HCT116 (cell line): Measurements from ENCODE around the gene PZP. TPM values are rescaled to one million over a fixed set of nuclear protein-coding genes. Genes with fewer than 3 reads are reported as not detected.

Experiments
- ATAC-seq: fragments of 200-7000 bp; cut with Tn5 transposase; 2 replicates; pipeline ENCODE4 v1.9.1; 2020; ENCODE audit warnings: mild to moderate bottlenecking, moderate library complexity
- BruUV-seq: library from RNA; stranded (reverse); fragments of 400-500 nt; replicated peaks from 2 replicates; lab custom pipeline; 2021; lab: Mats Ljungman, UMichigan
- CTCF ChIA-PET: fragments of 300-600 bp; sonication (Branson Sonifier 250); formaldehyde crosslinking; loops from one replicate; lab custom pipeline; 2021; ENCODE audit warnings: antibody characterized with exemption; lab: Charles Lee
- POLR2A ChIA-PET: fragments of 300-600, 350-600 bp; sonication (Branson Sonifier 250); formaldehyde crosslinking; loops from one replicate; lab custom pipeline; 2021; ENCODE audit warnings: antibody characterized with exemption; lab: Charles Lee
- RAD21 ChIA-PET, 2 experiments: fragments of 300-600 bp; sonication (Branson Sonifier 250); formaldehyde crosslinking; loops; one replicate each; lab custom pipeline; 2023; ENCODE audit warnings: low total read pairs in 2 of 2; ENCODE audit not compliant: uncharacterized antibody in 2 of 2, unreplicated experiment in 2 of 2, low non-redundant PET in 1 of 2; lab: Charles Lee
- DNase-seq: peaks from one replicate; pipeline ENCODE4 v3.0.0-alpha.2; 2010; ENCODE audit warnings: low read depth, low spot score
- H2AFZ ChIP-seq: fragments of 200-600 bp; shearing (Covaris generic), sonication (generic); 2 replicates; pipeline ENCODE4 v1.6.1; 2017; ENCODE audit warnings: low read depth, mixed run types, mixed read lengths, antibody characterized with exemption, low read length; ENCODE audit not compliant: poor library complexity, severe bottlenecking
- H3K27ac ChIP-seq: 2 replicates; pipeline ENCODE4 v1.5.1; 2012; ENCODE audit warnings: low read depth, low read length
- H3K27me3 ChIP-seq: fragments of 200-600 bp; sonication (generic); 2 replicates; pipeline ENCODE4 v1.6.1; 2016; ENCODE audit warnings: mixed run types, low read length, mixed read lengths; ENCODE audit not compliant: insufficient read depth
- H3K36me3 ChIP-seq, 2 experiments: fragments of 200-500 bp in 1 of 2; fragments of 200-600 bp in 1 of 2; sonication (Bioruptor generic) in 1 of 2; sonication (generic) in 1 of 2; 2 replicates each; pipeline versions ENCODE4 v1.5.1 to v1.6.1; 2014 to 2016; ENCODE audit warnings: low read length in 2 of 2, inconsistent platforms in 1 of 2, mixed read lengths in 1 of 2, mixed run types in 1 of 2; ENCODE audit not compliant: insufficient read depth in 2 of 2, control insufficient read depth in 1 of 2
- H3K4me1 ChIP-seq, 2 experiments: fragments of 200-600 bp in 1 of 2; sonication (generic) in 1 of 2; 2 replicates each; pipeline versions ENCODE4 v1.5.1 to v1.6.1; 2012 to 2017; ENCODE audit warnings: low read length in 2 of 2, inconsistent platforms in 1 of 2, mild to moderate bottlenecking in 1 of 2, mixed read lengths in 1 of 2, mixed run types in 1 of 2, moderate library complexity in 1 of 2; ENCODE audit not compliant: insufficient read depth in 2 of 2, control insufficient read depth in 1 of 2
- H3K4me2 ChIP-seq: fragments of 200-600 bp; sonication (generic); 2 replicates; pipeline ENCODE4 v1.6.1; 2017; ENCODE audit warnings: mixed run types, low read length, mixed read lengths
- H3K4me3 ChIP-seq, 2 experiments: fragments of 200-600 bp in 1 of 2; sonication (generic) in 1 of 2; replicated peaks in 1 of 2; 2 replicates each; pipeline ENCODE4 v1.5.1; 2011 to 2016; ENCODE audit warnings: low read length in 2 of 2, control low read depth in 1 of 2, low read depth in 1 of 2, mild to moderate bottlenecking in 1 of 2, mixed read lengths in 1 of 2, mixed run types in 1 of 2
- H3K79me2 ChIP-seq: fragments of 200-600 bp; sonication (generic); 2 replicates; pipeline ENCODE4 v1.6.1; 2017; ENCODE audit warnings: mild to moderate bottlenecking, mixed run types, low read length, moderate library complexity, mixed read lengths; ENCODE audit not compliant: insufficient read depth
- H3K9ac ChIP-seq: fragments of 200-600 bp; sonication (generic); 2 replicates; pipeline ENCODE4 v1.6.1; 2016; ENCODE audit warnings: low read length, mixed read lengths
- H3K9me2 ChIP-seq: fragments of 200-600 bp; sonication (generic), shearing (Covaris generic); 2 replicates; pipeline ENCODE4 v1.6.1; 2017; ENCODE audit warnings: mixed run types, mild to moderate bottlenecking, moderate library complexity; ENCODE audit not compliant: insufficient read depth
- H3K9me3 ChIP-seq, 2 experiments: fragments of 200-500 bp in 1 of 2; fragments of 200-600 bp in 1 of 2; sonication (Bioruptor generic) in 1 of 2; sonication (generic) in 1 of 2; 2 replicates each; pipeline ENCODE4 v1.6.1; 2014 to 2017; ENCODE audit warnings: low read length in 2 of 2, mixed read lengths in 2 of 2, inconsistent platforms in 1 of 2, low read depth in 1 of 2, mild to moderate bottlenecking in 1 of 2, mixed run types in 1 of 2, moderate library complexity in 1 of 2; ENCODE audit not compliant: control insufficient read depth in 1 of 2, insufficient read depth in 1 of 2
- H4K20me1 ChIP-seq: fragments of 200-600 bp; sonication (generic), shearing (Covaris generic); 2 replicates; pipeline ENCODE4 v1.6.1; 2017; ENCODE audit warnings: mixed run types, mild to moderate bottlenecking, moderate library complexity; ENCODE audit not compliant: insufficient read depth
- CBX3 ChIP-seq: IDR thresholded peaks from 2 replicates; pipeline ENCODE4 v1.6.1; 2012; ENCODE audit warnings: low read depth
- CEBPB ChIP-seq: IDR thresholded peaks from 2 replicates; pipeline ENCODE4 v1.6.1; 2012; ENCODE audit warnings: low read depth
- ELF1 ChIP-seq: IDR thresholded peaks from 2 replicates; pipeline ENCODE4 v1.6.1; 2012; ENCODE audit warnings: low read depth, borderline replicate concordance
- POLR2A ChIP-seq: IDR thresholded peaks from 2 replicates; pipeline ENCODE4 v1.7.0; 2011; ENCODE audit warnings: borderline replicate concordance; ENCODE audit not compliant: insufficient read depth, insufficient read length; ENCODE audit errors: extremely low read depth
- POLR2AphosphoS5 ChIP-seq: IDR thresholded peaks from 2 replicates; pipeline ENCODE4 v1.6.1; 2011; ENCODE audit warnings: mild to moderate bottlenecking, low read depth, low read length, moderate library complexity
- SRF ChIP-seq: IDR thresholded peaks from 2 replicates; pipeline ENCODE4 v1.6.1; 2012; ENCODE audit warnings: low read depth
- TCF7L2 ChIP-seq: IDR thresholded peaks from 2 replicates; pipeline ENCODE4 v1.7.0; 2011; ENCODE audit warnings: borderline replicate concordance, inconsistent platforms; ENCODE audit not compliant: insufficient read depth, insufficient read length; ENCODE audit errors: extremely low read depth
- ZFX ChIP-seq: fragments of 450-650 bp; IDR thresholded peaks from 2 replicates; pipeline ENCODE4 v1.6.1; 2017
- intact Hi-C: fragments of 100-400 bp; cut with micrococcal nuclease; formaldehyde crosslinking; loops from 2 replicates; pipeline ENCODE4 v1.10.0; 2022
- total RNA-seq: library from RNA; stranded (reverse); gene quantifications from one replicate; pipeline ENCODE4 v1.2.1, GENCODE V29; 2021; ENCODE audit not compliant: unreplicated experiment
- TF ChIP-seq, protein P1 (sequence below): IDR thresholded peaks from 2 replicates; pipeline ENCODE4 v1.6.1; 2012
- TF ChIP-seq, protein P2 (sequence below), 3 experiments: fragments of 200-600 bp in 1 of 3; sonication (generic) in 1 of 3; IDR thresholded peaks in 2 of 3; conservative IDR thresholded peaks in 1 of 3; 2 replicates each; pipeline ENCODE4 v1.5.1; 2012 to 2017; ENCODE audit warnings: low read depth in 2 of 3, low read length in 2 of 3, antibody characterized with exemption in 1 of 3, borderline replicate concordance in 1 of 3, control low read depth in 1 of 3, mild to moderate bottlenecking in 1 of 3, mixed read lengths in 1 of 3, mixed run types in 1 of 3, moderate library complexity in 1 of 3; ENCODE audit not compliant: insufficient read depth in 1 of 3

Gene PZP
- total RNA-seq, 1 experiment from 2014 or later, result not detected

DNA sequence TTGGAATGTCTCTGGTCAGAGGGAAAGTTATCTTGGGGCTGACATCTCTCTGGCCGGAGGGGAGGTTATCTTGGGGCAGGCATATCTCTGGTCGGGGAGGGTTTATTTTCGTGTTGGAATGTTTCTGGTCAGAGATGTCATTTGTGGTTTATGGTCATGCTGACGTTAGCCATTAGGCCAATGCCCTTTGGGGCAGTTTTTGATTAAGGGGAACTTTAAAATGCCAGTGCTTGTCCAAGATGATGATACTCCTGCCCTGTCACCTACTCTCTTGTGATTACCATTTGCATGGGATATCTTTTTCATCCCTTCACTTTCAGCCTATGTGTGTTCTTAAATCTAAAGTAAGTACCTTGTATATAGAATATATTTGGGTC is 63.5 kb downstream of the PZP start:
- BruUV-seq, result no TSS peak
- no peaks in the 10 kb centered on the region for H3K79me2 ChIP-seq
- no peak for ATAC-seq
- RAD21 ChIA-PET, result no interaction called here
- intact Hi-C loops, result no loop called here
- H3K9me2 ChIP-seq, result no peaks in the 10 kb centered on the region
- no peaks in the 10 kb centered on the region for H3K36me3 ChIP-seq
- no peaks in the 10 kb centered on the region for H3K4me1 ChIP-seq
- no peaks in the 10 kb centered on the region for H3K9me3 ChIP-seq
- H3K27me3 ChIP-seq, result peaks cover 28% of the 10 kb centered on the region
- no peak overlapping the region for H3K4me3 ChIP-seq
- H4K20me1 ChIP-seq, result no peaks in the 10 kb centered on the region
- TF ChIP-seq ELF1, result no peak
- no peak for TF ChIP-seq POLR2A
- TF ChIP-seq POLR2AphosphoS5, result no peak
- TF ChIP-seq ZFX, result no peak
- no peak for TF ChIP-seq TCF7L2
- no peak for TF ChIP-seq CBX3
- DNase-seq, result no peak
- no peak overlapping the region for H3K27ac ChIP-seq
- no peak overlapping the region for H3K9ac ChIP-seq
- CTCF ChIA-PET, result no interaction called here
- H2AFZ ChIP-seq, result no peak overlapping the region
- POLR2A ChIA-PET, result no interaction called here
- no peak overlapping the region for H3K4me2 ChIP-seq

DNA sequence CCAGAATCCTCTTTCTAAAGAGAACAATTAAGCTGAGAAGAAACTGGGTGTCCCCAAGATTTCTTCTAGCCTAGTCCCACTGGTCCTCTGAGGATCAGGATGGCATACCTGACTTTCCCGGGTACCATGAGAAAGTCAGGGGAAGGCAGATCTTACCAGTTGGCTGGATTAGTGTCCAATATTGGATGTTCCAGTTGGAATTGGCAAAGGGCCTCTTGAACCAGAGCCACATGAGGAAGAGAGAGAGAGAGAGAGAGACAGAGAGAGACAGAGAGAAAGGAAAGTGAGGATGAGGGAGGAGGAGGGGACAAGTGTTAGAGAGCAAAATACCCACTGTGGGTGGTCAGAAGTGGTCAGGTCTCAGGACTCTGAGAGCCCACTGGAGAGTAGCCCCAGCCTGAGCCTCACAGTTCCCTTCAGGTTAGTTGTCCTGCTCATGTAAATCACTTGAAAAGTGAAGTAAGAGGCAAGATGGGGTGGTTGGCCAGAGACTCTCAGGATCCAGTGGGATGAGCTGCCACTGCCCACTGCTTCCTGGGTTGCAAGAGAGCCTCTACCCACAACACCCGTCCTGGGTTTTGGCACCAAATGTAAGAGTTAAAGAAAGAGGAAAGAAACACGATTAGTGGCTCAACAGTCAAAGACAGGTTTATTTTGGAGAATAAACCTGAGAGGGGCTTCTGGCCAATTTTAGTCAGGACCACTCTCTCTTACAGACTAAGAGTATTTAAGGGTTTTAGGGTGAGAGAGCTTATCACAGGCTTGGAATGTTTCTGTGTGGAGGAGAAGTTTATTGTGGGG is 64.1 kb downstream of the PZP start:
- Histone ChIP-seq H3K27ac (no peak overlapping the region), H3K9me3 (no peaks in the 10 kb centered on the region), H3K36me3 (no peaks in the 10 kb centered on the region), H3K4me3 (no peak overlapping the region), H3K27me3 (peaks cover 28% of the 10 kb centered on the region), H3K4me2 (no peak overlapping the region), H4K20me1 (no peaks in the 10 kb centered on the region), H3K4me1 (no peaks in the 10 kb centered on the region), H3K9ac (no peak overlapping the region), H3K9me2 (no peaks in the 10 kb centered on the region), H3K79me2 (no peaks in the 10 kb centered on the region), H2AFZ (no peak overlapping the region)
- no peak for DNase-seq
- ChIA-PET RAD21 (no interaction called here), CTCF (no interaction called here), POLR2A (no interaction called here)
- no peak for ATAC-seq
- intact Hi-C loops, result no loop called here
- BruUV-seq, result no TSS peak
- no peak for TF ChIP-seq TCF7L2
- TF ChIP-seq, protein P1, sequence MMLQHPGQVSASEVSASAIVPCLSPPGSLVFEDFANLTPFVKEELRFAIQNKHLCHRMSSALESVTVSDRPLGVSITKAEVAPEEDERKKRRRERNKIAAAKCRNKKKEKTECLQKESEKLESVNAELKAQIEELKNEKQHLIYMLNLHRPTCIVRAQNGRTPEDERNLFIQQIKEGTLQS, result no peak
- no peak for TF ChIP-seq SRF
- TF ChIP-seq, protein P2, sequence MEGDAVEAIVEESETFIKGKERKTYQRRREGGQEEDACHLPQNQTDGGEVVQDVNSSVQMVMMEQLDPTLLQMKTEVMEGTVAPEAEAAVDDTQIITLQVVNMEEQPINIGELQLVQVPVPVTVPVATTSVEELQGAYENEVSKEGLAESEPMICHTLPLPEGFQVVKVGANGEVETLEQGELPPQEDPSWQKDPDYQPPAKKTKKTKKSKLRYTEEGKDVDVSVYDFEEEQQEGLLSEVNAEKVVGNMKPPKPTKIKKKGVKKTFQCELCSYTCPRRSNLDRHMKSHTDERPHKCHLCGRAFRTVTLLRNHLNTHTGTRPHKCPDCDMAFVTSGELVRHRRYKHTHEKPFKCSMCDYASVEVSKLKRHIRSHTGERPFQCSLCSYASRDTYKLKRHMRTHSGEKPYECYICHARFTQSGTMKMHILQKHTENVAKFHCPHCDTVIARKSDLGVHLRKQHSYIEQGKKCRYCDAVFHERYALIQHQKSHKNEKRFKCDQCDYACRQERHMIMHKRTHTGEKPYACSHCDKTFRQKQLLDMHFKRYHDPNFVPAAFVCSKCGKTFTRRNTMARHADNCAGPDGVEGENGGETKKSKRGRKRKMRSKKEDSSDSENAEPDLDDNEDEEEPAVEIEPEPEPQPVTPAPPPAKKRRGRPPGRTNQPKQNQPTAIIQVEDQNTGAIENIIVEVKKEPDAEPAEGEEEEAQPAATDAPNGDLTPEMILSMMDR (IDR thresholded peaks at IDR 0.05 in 2 of 3, conservative IDR thresholded peaks at IDR 0.05 in 1 of 3; ENCODE audit: borderline replicate concordance in 1 of 3, insufficient read depth in 1 of 3, low read depth in 2 of 3, low read length in 2 of 3), result no peak
- TF ChIP-seq ELF1, result no peak
- TF ChIP-seq CEBPB, result no peak
- TF ChIP-seq POLR2AphosphoS5, result no peak
